HepG2 (cell line): ENCODE results near the gene ZNF274. TPM values are rescaled to one million over a fixed set of nuclear protein-coding genes. Genes with fewer than 3 reads are reported as not detected.
A peak's percentile ranks its signal among the peaks of the same experiment; 100 is the strongest.

Source experiments
- ARID2 ChIP-seq: sonication (generic); formaldehyde crosslinking; IDR thresholded peaks from 2 replicates; pipeline ENCODE4 v1.8.1; 2022; ENCODE audit warnings: mild to moderate bottlenecking, missing genetic modification reagents, borderline replicate concordance
- ATF2 ChIP-seq: sonication (generic); formaldehyde crosslinking; IDR thresholded peaks from 2 replicates; pipeline ENCODE4 v1.4.0; 2020; ENCODE audit warnings: missing genetic modification reagents
- HDAC2 ChIP-seq: sonication (generic); formaldehyde crosslinking; IDR thresholded peaks from 2 replicates; pipeline ENCODE4 v1.4.0; 2020; ENCODE audit warnings: missing genetic modification reagents
- HMGA1 ChIP-seq: sonication (generic); formaldehyde crosslinking; conservative IDR thresholded peaks from 2 replicates; pipeline ENCODE4 v1.4.0; 2020; ENCODE audit warnings: missing genetic modification reagents
- KAT2B ChIP-seq: fragments of 150-350 bp; IDR thresholded peaks from 2 replicates; pipeline ENCODE4 v1.6.1; 2014; ENCODE audit warnings: low read depth, low read length, borderline replicate concordance
- NFKBIZ ChIP-seq: IDR thresholded peaks from 2 replicates; pipeline ENCODE4 v1.6.1; 2018; ENCODE audit warnings: missing genetic modification reagents, missing compliant biosample characterization
- NR2F6 ChIP-seq, 2 experiments: IDR thresholded peaks; 2 replicates each; pipeline ENCODE4 v1.6.1; 2016; ENCODE audit warnings: antibody characterized with exemption in 1 of 2, mild to moderate bottlenecking in 1 of 2
- POLR2AphosphoS2 ChIP-seq: IDR thresholded peaks from 2 replicates; pipeline ENCODE4 v1.6.1; 2011; ENCODE audit warnings: low read depth, low read length, improper control_type of control experiment
- RFX1 ChIP-seq: fragments of 450-650 bp; IDR thresholded peaks from 2 replicates; pipeline ENCODE4 v1.6.1; 2017
- SRSF4 ChIP-seq: fragments of 200-400 bp; formaldehyde crosslinking; IDR thresholded peaks from one replicate; pipeline ENCODE4 v1.6.1; 2018; ENCODE audit warnings: mild to moderate bottlenecking, low read depth, low read length, moderate library complexity; ENCODE audit not compliant: poor library complexity, severe bottlenecking
- TBX3 ChIP-seq: fragments of 450-650 bp; IDR thresholded peaks from 2 replicates; pipeline ENCODE4 v1.6.1; 2017; ENCODE audit warnings: antibody characterized with exemption, mild to moderate bottlenecking, inconsistent platforms, borderline replicate concordance
- ZNF383 ChIP-seq: sonication (generic); formaldehyde crosslinking; IDR thresholded peaks from 2 replicates; pipeline ENCODE4 v1.4.0; 2020; ENCODE audit warnings: missing genetic modification reagents, mild to moderate bottlenecking, borderline replicate concordance
- ZNF552 ChIP-seq: sonication (generic); formaldehyde crosslinking; IDR thresholded peaks from 2 replicates; pipeline ENCODE4 v1.9.0; 2022; ENCODE audit warnings: missing genetic modification reagents, mild to moderate bottlenecking, borderline replicate concordance
- ZNF766 ChIP-seq: sonication (generic); formaldehyde crosslinking; IDR thresholded peaks from 2 replicates; pipeline ENCODE4 v1.5.0; 2020; ENCODE audit warnings: missing genetic modification reagents, borderline replicate concordance
- polyA plus RNA-seq, 8 experiments: library from polyadenylated mRNA; depleted of rRNA in 3 of 8; stranded (reverse) in 7 of 8; unstranded in 1 of 8; fragments of >200 nt; fragmentation: Illumina TruSeq in 4 of 8; extraction: Trizol in 4 of 8; gene quantifications; 2 replicates each; pipeline versions ENCODE4 v1.2.1 to v1.2.3, GENCODE V29; 2011 to 2016; ENCODE audit warnings: low read depth in 4 of 8, missing spikeins in 1 of 8, mixed read lengths in 1 of 8; ENCODE audit not compliant: insufficient read depth in 1 of 8
- total RNA-seq, 5 experiments: library from RNA; depleted of rRNA; stranded (reverse); fragments of >200 nt; fragmentation: Illumina TruSeq; extraction: Trizol; gene quantifications; 2 replicates each; pipeline ENCODE4 v1.2.3, GENCODE V29; 2016; ENCODE audit warnings: low read depth in 1 of 5
- TF ChIP-seq, protein P1 (sequence below): sonication (generic); formaldehyde crosslinking; IDR thresholded peaks from 2 replicates; pipeline ENCODE4 v1.4.0; 2020; ENCODE audit warnings: missing genetic modification reagents; ENCODE audit errors: not compliant biosample characterization
- TF ChIP-seq, protein P2 (sequence below): sonication (generic); formaldehyde crosslinking; IDR thresholded peaks from 2 replicates; pipeline ENCODE4 v1.8.1; 2023; ENCODE audit warnings: missing genetic modification reagents, mild to moderate bottlenecking, borderline replicate concordance
- TF ChIP-seq, protein P3 (sequence below): sonication (generic); formaldehyde crosslinking; IDR thresholded peaks from 2 replicates; pipeline ENCODE4 v1.4.0; 2020; ENCODE audit warnings: mild to moderate bottlenecking, missing genetic modification reagents, borderline replicate concordance
- TF ChIP-seq, protein P4 (sequence below): sonication (generic); formaldehyde crosslinking; IDR thresholded peaks from 2 replicates; pipeline ENCODE4 v1.4.0; 2020; ENCODE audit warnings: mild to moderate bottlenecking, missing genetic modification reagents
- TF ChIP-seq, protein P5 (sequence below): sonication (generic); formaldehyde crosslinking; IDR thresholded peaks from 2 replicates; pipeline ENCODE4 v1.5.0; 2020; ENCODE audit warnings: mild to moderate bottlenecking, missing genetic modification reagents

The ZNF274 gene
- total and polyA plus RNA-seq, 2 of the 13 experiments (the other 11 are each of a cell fraction or from before 2014, with no cell fraction given): 16.1 to 23.0 TPM

DNA sequence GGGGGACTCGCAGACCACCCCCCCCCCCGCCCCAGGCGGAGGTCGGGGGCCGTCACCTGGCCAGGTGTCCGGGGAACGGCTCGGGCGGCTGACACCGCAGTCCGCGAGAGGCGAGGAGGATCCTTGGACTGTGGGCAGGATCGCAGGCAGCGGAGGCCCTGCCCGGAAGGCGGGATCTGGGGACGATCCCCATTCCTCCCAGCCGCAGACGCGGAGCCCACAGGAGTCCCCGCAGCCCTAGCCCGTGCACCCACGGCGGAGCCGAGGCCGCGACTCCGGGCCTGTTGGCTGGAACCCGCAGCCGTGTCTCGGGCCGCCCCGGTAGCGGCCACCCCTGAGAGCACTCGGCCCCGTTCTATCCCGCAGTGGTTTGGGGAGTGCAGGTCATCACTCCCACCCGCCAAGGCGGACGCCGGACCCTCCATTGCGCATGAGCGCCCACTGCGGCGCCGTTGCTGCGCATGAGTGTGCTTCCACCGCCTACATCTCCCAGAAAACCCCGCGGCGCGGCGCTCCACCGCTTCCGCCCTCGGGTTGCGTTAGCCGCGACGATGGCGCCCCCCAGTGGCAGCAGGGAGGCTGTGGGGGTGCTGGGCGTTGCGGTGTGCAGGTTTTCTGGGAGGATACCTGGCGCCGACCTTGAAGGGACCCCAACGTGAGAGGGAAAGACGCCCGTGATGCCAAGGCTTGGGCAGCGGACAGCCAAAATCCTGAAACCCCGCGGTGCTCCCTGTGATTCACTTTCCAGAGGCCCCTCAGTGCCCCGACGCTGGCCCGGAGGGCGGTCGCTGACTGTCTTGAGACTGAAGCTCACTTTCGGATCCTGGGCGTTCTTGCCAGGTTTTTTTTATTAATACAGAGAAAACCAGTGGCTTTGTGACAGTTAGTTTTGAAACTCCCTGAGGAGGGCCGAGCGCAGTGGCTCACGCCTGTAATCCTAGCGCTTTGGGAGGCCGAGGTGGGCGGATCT lies 27.9 kb upstream of the ZNF274 start (continued):
- TF ChIP-seq, protein P1, sequence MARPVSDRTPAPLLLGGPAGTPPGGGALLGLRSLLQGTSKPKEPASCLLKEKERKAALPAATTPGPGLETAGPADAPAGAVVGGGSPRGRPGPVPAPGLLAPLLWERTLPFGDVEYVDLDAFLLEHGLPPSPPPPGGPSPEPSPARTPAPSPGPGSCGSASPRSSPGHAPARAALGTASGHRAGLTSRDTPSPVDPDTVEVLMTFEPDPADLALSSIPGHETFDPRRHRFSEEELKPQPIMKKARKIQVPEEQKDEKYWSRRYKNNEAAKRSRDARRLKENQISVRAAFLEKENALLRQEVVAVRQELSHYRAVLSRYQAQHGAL (CRISPR knock-in tag): peak; percentile 49
- TF ChIP-seq, protein P2, sequence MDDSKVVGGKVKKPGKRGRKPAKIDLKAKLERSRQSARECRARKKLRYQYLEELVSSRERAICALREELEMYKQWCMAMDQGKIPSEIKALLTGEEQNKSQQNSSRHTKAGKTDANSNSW (CRISPR knock-in tag): 0 out of 2 replicates have a peak, but pooled peaks have one; percentile 66
- TF ChIP-seq ZNF552 (CRISPR knock-in tag): peak; percentile 47; the same call in 1 of the 2 replicates
- 0 out of 2 replicates have a peak, but pooled peaks have one; percentile 49 for TF ChIP-seq ATF2 (CRISPR knock-in tag)
- TF ChIP-seq RFX1: no peak
- TF ChIP-seq HDAC2: peak; percentile 55; the same call in 1 of the 2 replicates
- TF ChIP-seq KAT2B: no peak
- TF ChIP-seq, protein P3, sequence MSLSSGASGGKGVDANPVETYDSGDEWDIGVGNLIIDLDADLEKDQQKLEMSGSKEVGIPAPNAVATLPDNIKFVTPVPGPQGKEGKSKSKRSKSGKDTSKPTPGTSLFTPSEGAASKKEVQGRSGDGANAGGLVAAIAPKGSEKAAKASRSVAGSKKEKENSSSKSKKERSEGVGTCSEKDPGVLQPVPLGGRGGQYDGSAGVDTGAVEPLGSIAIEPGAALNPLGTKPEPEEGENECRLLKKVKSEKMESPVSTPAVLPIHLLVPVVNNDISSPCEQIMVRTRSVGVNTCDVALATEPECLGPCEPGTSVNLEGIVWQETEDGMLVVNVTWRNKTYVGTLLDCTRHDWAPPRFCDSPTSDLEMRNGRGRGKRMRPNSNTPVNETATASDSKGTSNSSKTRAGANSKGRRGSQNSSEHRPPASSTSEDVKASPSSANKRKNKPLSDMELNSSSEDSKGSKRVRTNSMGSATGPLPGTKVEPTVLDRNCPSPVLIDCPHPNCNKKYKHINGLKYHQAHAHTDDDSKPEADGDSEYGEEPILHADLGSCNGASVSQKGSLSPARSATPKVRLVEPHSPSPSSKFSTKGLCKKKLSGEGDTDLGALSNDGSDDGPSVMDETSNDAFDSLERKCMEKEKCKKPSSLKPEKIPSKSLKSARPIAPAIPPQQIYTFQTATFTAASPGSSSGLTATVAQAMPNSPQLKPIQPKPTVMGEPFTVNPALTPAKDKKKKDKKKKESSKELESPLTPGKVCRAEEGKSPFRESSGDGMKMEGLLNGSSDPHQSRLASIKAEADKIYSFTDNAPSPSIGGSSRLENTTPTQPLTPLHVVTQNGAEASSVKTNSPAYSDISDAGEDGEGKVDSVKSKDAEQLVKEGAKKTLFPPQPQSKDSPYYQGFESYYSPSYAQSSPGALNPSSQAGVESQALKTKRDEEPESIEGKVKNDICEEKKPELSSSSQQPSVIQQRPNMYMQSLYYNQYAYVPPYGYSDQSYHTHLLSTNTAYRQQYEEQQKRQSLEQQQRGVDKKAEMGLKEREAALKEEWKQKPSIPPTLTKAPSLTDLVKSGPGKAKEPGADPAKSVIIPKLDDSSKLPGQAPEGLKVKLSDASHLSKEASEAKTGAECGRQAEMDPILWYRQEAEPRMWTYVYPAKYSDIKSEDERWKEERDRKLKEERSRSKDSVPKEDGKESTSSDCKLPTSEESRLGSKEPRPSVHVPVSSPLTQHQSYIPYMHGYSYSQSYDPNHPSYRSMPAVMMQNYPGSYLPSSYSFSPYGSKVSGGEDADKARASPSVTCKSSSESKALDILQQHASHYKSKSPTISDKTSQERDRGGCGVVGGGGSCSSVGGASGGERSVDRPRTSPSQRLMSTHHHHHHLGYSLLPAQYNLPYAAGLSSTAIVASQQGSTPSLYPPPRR: peak; percentile 34; the same call in 1 of the 2 replicates
- TF ChIP-seq NR2F6 (IDR thresholded peaks at IDR 0.05): no peak
- no peak; the same call in 1 of the 2 replicates for TF ChIP-seq NR2F6 (CRISPR knock-in tag; IDR thresholded peaks at IDR 0.05)
- no peak for TF ChIP-seq ZNF766 (CRISPR knock-in tag)
- no peak for TF ChIP-seq HMGA1 (CRISPR knock-in tag)
- no peak for TF ChIP-seq ZNF383 (CRISPR knock-in tag)
- TF ChIP-seq ARID2 (CRISPR knock-in tag): no peak; the same call in 1 of the 2 replicates
- no peak for TF ChIP-seq SRSF4
- TF ChIP-seq, protein P4, sequence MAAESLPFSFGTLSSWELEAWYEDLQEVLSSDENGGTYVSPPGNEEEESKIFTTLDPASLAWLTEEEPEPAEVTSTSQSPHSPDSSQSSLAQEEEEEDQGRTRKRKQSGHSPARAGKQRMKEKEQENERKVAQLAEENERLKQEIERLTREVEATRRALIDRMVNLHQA (CRISPR knock-in tag): no peak
- TF ChIP-seq, protein P5, sequence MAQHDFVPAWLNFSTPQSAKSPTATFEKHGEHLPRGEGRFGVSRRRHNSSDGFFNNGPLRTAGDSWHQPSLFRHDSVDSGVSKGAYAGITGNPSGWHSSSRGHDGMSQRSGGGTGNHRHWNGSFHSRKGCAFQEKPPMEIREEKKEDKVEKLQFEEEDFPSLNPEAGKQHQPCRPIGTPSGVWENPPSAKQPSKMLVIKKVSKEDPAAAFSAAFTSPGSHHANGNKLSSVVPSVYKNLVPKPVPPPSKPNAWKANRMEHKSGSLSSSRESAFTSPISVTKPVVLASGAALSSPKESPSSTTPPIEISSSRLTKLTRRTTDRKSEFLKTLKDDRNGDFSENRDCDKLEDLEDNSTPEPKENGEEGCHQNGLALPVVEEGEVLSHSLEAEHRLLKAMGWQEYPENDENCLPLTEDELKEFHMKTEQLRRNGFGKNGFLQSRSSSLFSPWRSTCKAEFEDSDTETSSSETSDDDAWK: no peak
- TF ChIP-seq TBX3: peak; percentile 21; the same call in 1 of the 2 replicates
- no peak for TF ChIP-seq POLR2AphosphoS2
- no peak for TF ChIP-seq NFKBIZ (CRISPR knock-in tag)
